Panc1 (cell line): ENCODE measurements around the gene HNRNPM. TPM values are rescaled to one million over a fixed set of nuclear protein-coding genes. Genes with fewer than 3 reads are reported as not detected.

Source experiments
- ATAC-seq: fragments of 200-7000 bp; cut with Tn5 transposase; 2 replicates; pipeline ENCODE4 v1.9.1; 2020; ENCODE audit warnings: mild to moderate bottlenecking, moderate library complexity
- Bru-seq: library from RNA; stranded (reverse); fragments of 400-500 nt; gene quantifications from one replicate; lab custom pipeline; 2021; lab: Mats Ljungman, UMichigan
- BruChase-seq, 2 experiments: library from RNA; stranded (reverse); fragments of 400-500 nt; gene quantifications; one replicate each; lab custom pipeline; 2021; lab: Mats Ljungman, UMichigan
- BruUV-seq: library from RNA; stranded (reverse); fragments of 400-500 nt; replicated peaks from 2 replicates; lab custom pipeline; 2021; lab: Mats Ljungman, UMichigan
- CTCF ChIA-PET: fragments of 300-600 bp; sonication (Branson Sonifier 250); formaldehyde crosslinking; loops from one replicate; lab custom pipeline; 2022; ENCODE audit warnings: antibody characterized with exemption; lab: Charles Lee
- POLR2A ChIA-PET: fragments of 300-600 bp; sonication (Branson Sonifier 250); formaldehyde crosslinking; loops from one replicate; lab custom pipeline; 2022; ENCODE audit warnings: antibody characterized with exemption; lab: Charles Lee
- DNase-seq: peaks from one replicate; pipeline ENCODE4 v3.0.0-alpha.2; 2010; ENCODE audit warnings: low read depth, low spot score
- H3K27ac ChIP-seq: 2 replicates; pipeline ENCODE4 v1.5.1; 2011; ENCODE audit warnings: mild to moderate bottlenecking, low read length, inconsistent platforms
- H3K27me3 ChIP-seq: fragments of 200-500 bp; sonication (Bioruptor generic); 2 replicates; pipeline ENCODE4 v1.6.0; 2014; ENCODE audit warnings: low read length, inconsistent platforms; ENCODE audit not compliant: control insufficient read depth, insufficient read depth
- H3K36me3 ChIP-seq: fragments of 200-500 bp; sonication (Bioruptor generic); 2 replicates; pipeline ENCODE4 v1.5.1; 2014; ENCODE audit warnings: inconsistent platforms, mild to moderate bottlenecking, low read length, moderate library complexity; ENCODE audit not compliant: control insufficient read depth, insufficient read depth
- H3K4me1 ChIP-seq: 2 replicates; pipeline ENCODE4 v1.5.1; 2011; ENCODE audit warnings: inconsistent platforms, mild to moderate bottlenecking, low read length, moderate library complexity; ENCODE audit not compliant: control insufficient read depth, insufficient read depth
- H3K4me3 ChIP-seq, 2 experiments: 2 replicates each; pipeline ENCODE4 v1.5.1; 2011 to 2012; ENCODE audit warnings: low read depth in 2 of 2, low read length in 2 of 2, mild to moderate bottlenecking in 2 of 2, inconsistent platforms in 1 of 2, moderate library complexity in 1 of 2
- H3K9me3 ChIP-seq: fragments of 200-500 bp; sonication (Bioruptor generic); 2 replicates; pipeline ENCODE4 v1.5.1; 2014; ENCODE audit warnings: low read depth, mild to moderate bottlenecking, inconsistent platforms, low read length, moderate library complexity; ENCODE audit not compliant: control insufficient read depth, insufficient read depth
- CTCF ChIP-seq: fragments of 450-650 bp; IDR thresholded peaks from 2 replicates; pipeline ENCODE4 v1.5.1; 2017; ENCODE audit warnings: mild to moderate bottlenecking
- POLR2AphosphoS5 ChIP-seq: IDR thresholded peaks from 2 replicates; pipeline ENCODE4 v1.6.1; 2012; ENCODE audit warnings: mild to moderate bottlenecking, low read depth, low read length, moderate library complexity
- REST ChIP-seq, 2 experiments: IDR thresholded peaks; 2 replicates each; pipeline ENCODE4 v1.6.1; 2011 to 2012; ENCODE audit warnings: low read depth in 2 of 2, control low read depth in 1 of 2, low read length in 1 of 2, mild to moderate bottlenecking in 1 of 2, moderate library complexity in 1 of 2; ENCODE audit not compliant: insufficient read depth in 1 of 2
- SIN3A ChIP-seq: IDR thresholded peaks from 2 replicates; pipeline ENCODE4 v1.6.1; 2012; ENCODE audit warnings: low read depth, mild to moderate bottlenecking, low read length, moderate library complexity, borderline replicate concordance; ENCODE audit not compliant: insufficient read depth
- TCF7L2 ChIP-seq: IDR thresholded peaks from 2 replicates; pipeline ENCODE4 v1.6.1; 2011; ENCODE audit warnings: mild to moderate bottlenecking, low read depth, low read length, inconsistent platforms
- in situ Hi-C: cut with HindIII; loops from 2 replicates; pipeline ENCODE4 v1.10.0; 2016; ENCODE audit warnings: low sequenced_read_pairs, low pct_unique_long_range_greater_than_20kb
- intact Hi-C: fragments of 100-400 bp; cut with micrococcal nuclease; formaldehyde crosslinking; loops from one replicate; pipeline ENCODE4 v1.10.0; 2022; ENCODE audit not compliant: unreplicated experiment
- long read RNA-seq: library from polyadenylated mRNA; unstranded; transcript quantifications from one replicate; pipeline ENCODE4 v2.0.0, GENCODE V29; 2021; ENCODE audit not compliant: unreplicated experiment
- polyA plus RNA-seq: library from polyadenylated mRNA; unstranded; fragments of >200 nt; gene quantifications from one replicate; pipeline ENCODE4 v1.2.1, GENCODE V29; 2012; ENCODE audit warnings: missing spikeins; ENCODE audit not compliant: insufficient read length
- total RNA-seq: library from RNA; stranded (reverse); gene quantifications from one replicate; pipeline ENCODE4 v1.2.1, GENCODE V29; 2021; ENCODE audit not compliant: unreplicated experiment

Gene HNRNPM
- total RNA-seq (225 TPM), Bru-seq, nascent RNA (percentile 97 among the genes with signal in this experiment), BruChase-seq, experiment 1, labeled RNA remaining after a 2-hour chase (percentile 95 among the genes with signal in this experiment), BruChase-seq, experiment 2, labeled RNA remaining after a 6-hour chase (percentile 96 among the genes with signal in this experiment)
- polyA plus RNA-seq: 330 TPM
- long read RNA-seq, transcript HNRNPM-216 (1 exons, 1,809 nt): major isoform, 41 of 537 reads
- long read RNA-seq, partial matches to known transcripts: 68 of 537 reads
- long read RNA-seq, other reads (novel, unspliced or antisense): 426 of 537 reads

GRCh38 chr19:8444677-8445487 is at the start of gene HNRNPM:
TSS of gene HNRNPM (plus strand) at chr19:8444975. CDS start at chr19:8444999, 24 bp downstream.
- in situ Hi-C loops (no loop called here), intact Hi-C loops (no loop called here)
- Histone ChIP-seq H3K9me3 (no peaks in the 10 kb centered on the region), H3K36me3 (peaks cover 16% of the 10 kb centered on the region), H3K27me3 (no peaks in the 10 kb centered on the region), H3K4me3 (peak within 1 kb of the TSS; percentile 61 to 90), H3K4me1 (peaks cover 29% of the 10 kb centered on the region), H3K27ac (peak within 1 kb of the TSS; percentile 96)
- ATAC-seq: peak; percentile 94
- BruUV-seq: no TSS peak
- CTCF ChIA-PET: no interaction called here
- TF ChIP-seq SIN3A: 0 out of 2 replicates have a peak, but pooled peaks have one; percentile 52
- no peak for TF ChIP-seq TCF7L2
- 0 out of 4 replicates have a peak, but pooled peaks of 1 of the 2 experiments have one; percentile 39 for TF ChIP-seq REST (IDR thresholded peaks at IDR 0.05; ENCODE audit: insufficient read depth in 1 of 2, low read depth in 2 of 2, low read length in 1 of 2)
- TF ChIP-seq POLR2AphosphoS5: peak; percentile 91
- no peak for TF ChIP-seq CTCF
- peak; percentile 69 for DNase-seq
- POLR2A ChIA-PET: interaction anchor here (0.5 to 0.7 kb wide), 4 partner anchors 24 to 292 kb away, joined by 3 to 6 read pairs (median 5); no protein-coding TSS in a partner anchor

- in situ Hi-C loops: no loop called here
- H3K4me1 ChIP-seq: peaks cover 71% of the 10 kb centered on the region
- intact Hi-C loops: loop anchor here (1.0 kb wide), 1 partner anchor 41 kb away; no protein-coding TSS in a partner anchor
- H3K27me3 ChIP-seq: no peaks in the 10 kb centered on the region
- ChIA-PET CTCF (no interaction called here), POLR2A (interaction anchor here (0.5 to 0.6 kb wide), 2 partner anchors 38 to 60 kb away, joined by 7 to 15 read pairs; no protein-coding TSS in a partner anchor)
- no peak for DNase-seq
- H3K4me3 ChIP-seq: no peak overlapping the region
- ATAC-seq: no peak
- no peaks in the 10 kb centered on the region for H3K9me3 ChIP-seq
- H3K36me3 ChIP-seq: no peaks in the 10 kb centered on the region
- TF ChIP-seq SIN3A (no peak), TCF7L2 (no peak), REST (IDR thresholded peaks at IDR 0.05; ENCODE audit: insufficient read depth in 1 of 2, low read depth in 2 of 2, low read length in 1 of 2) (no peak), POLR2AphosphoS5 (no peak)
- no TSS peak for BruUV-seq
- peak overlapping the region; percentile 69 for H3K27ac ChIP-seq
Measured at GRCh38 chr19:8395621-8396082, 49.1 kb upstream of the HNRNPM start.
